AG04449 (cell line): Measurements from ENCODE around the gene C16orf96.

ENCODE experiments used
- CTCF ChIA-PET: fragments of 350-600 bp; formaldehyde crosslinking; extraction: SDS; loops from one replicate; lab custom pipeline; 2021; ENCODE audit warnings: antibody characterized with exemption; lab: Yijun Ruan, JAX
- POLR2A ChIA-PET: fragments of 400-600, 350-600 bp; formaldehyde crosslinking; extraction: SDS; loops from one replicate; lab custom pipeline; 2020; ENCODE audit warnings: antibody characterized with exemption, inconsistent platforms; lab: Yijun Ruan, JAX
- DNase-seq: peaks from one replicate; pipeline ENCODE4 v3.0.0-alpha.2; 2010; ENCODE audit warnings: low read depth, low spot score
- H3K4me3 ChIP-seq: 2 replicates; pipeline ENCODE4 v1.5.1; 2011; ENCODE audit warnings: low read depth, mild to moderate bottlenecking, control low read depth, low read length
- TF ChIP-seq, protein P1 (sequence below): IDR thresholded peaks from one replicate; pipeline ENCODE4 v1.5.1; 2011; ENCODE audit warnings: mild to moderate bottlenecking, moderate library complexity, low read length, control low read depth, inconsistent platforms; ENCODE audit not compliant: insufficient read depth; ENCODE audit errors: missing control alignments

The C16orf96 gene

DNA sequence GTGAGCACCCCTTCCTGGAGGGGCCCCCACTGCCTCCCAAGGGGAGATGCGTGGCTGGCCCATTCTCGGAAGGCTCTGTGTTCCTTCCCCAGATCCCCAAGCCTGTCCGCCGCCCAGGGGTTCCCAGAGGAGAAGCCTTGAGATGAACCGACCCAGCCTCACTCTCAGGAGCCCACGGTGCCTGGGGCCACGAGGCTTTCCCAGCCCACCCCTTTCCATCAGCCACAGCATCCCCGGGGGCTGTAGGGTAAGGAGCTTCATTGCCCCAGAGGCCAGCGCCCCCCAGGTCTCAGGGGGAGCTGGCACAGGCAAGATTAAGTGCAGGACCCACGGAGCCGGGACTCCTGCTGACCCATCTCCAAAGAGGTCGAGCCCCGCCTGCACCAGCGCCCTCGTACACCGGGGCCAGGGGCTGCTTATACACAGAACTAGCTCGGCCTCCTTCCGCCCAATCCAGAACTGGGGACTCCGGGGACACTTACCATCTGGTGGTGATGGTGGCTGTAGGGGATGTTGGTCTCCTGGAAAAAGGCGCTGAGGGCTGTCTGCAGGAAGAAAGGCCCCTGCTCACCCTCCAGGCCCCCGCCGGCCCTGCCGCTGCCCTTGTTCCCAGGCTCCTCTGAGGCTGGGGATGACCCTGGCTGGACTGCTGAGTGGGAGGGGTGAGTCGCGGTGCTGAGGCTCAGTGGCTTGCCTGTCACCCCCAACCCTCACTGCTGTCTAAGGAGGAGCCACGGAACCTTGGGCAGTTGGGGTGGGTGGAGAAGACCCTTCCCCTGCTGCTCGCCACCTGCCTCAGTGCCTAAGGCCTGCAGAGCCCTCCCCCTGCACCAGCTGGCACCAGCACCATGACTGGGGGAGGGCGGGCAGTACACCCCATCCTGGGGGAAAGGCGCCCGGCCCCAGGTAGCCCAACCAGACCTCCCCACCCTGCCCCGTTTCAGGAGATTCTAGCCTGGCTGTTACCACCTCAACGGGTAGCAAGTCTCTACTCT lies 54.2 kb downstream of the C16orf96 start:
- DNase-seq = no peak
- CTCF ChIA-PET = interaction anchor here (0.8 to 3.0 kb wide), 3 partner anchors 13 to 25 kb away, joined by 3 to 14 read pairs (median 4); partner anchors contain the start of gene MGRN1
- no peak overlapping the region for H3K4me3 ChIP-seq
- POLR2A ChIA-PET = no interaction called here
- TF ChIP-seq, protein P1, sequence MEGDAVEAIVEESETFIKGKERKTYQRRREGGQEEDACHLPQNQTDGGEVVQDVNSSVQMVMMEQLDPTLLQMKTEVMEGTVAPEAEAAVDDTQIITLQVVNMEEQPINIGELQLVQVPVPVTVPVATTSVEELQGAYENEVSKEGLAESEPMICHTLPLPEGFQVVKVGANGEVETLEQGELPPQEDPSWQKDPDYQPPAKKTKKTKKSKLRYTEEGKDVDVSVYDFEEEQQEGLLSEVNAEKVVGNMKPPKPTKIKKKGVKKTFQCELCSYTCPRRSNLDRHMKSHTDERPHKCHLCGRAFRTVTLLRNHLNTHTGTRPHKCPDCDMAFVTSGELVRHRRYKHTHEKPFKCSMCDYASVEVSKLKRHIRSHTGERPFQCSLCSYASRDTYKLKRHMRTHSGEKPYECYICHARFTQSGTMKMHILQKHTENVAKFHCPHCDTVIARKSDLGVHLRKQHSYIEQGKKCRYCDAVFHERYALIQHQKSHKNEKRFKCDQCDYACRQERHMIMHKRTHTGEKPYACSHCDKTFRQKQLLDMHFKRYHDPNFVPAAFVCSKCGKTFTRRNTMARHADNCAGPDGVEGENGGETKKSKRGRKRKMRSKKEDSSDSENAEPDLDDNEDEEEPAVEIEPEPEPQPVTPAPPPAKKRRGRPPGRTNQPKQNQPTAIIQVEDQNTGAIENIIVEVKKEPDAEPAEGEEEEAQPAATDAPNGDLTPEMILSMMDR = no peak

DNA sequence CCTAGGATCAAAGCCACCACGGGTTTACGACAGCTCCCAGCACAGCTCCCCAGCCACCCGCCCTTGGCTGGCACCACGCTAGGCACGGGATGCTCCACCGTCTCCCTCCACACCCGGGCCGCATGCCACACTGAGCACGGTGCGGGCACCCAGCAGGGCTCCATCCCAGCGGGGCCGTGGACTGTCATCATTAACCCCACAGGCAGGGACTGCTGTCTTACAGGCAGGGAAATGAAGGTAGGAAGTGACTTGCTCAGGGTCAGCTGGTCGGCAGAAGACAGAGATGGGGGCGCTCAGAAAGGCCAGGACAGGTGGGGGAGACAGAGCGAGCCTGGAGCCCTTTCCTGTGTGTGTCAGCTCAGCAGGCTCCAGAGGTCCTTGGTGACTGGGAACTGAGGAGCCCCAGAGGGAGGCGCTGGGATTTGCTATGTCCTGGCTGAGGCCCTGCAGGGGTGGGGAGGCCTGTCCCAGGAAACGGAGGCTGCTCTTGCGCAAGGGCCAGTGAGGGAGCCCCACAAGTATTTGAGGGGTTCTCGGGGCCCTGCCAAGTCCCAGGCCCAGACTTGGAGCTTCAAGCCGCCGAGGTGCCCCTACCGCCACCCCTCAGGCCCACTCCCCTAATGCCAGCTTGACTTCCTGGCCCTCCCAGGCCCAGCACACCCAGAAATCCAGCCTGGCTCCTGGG lies 55.3 kb downstream of the C16orf96 start:
- ChIA-PET CTCF (interaction anchor here (0.7 to 3.3 kb wide), 4 partner anchors 9 to 26 kb away, joined by 3 to 14 read pairs (median 4); partner anchors contain the start of gene MGRN1), POLR2A (no interaction called here)
- DNase-seq = no peak
- H3K4me3 ChIP-seq = no peak overlapping the region; the same call in 1 of the 2 replicates
- TF ChIP-seq, protein P1 = no peak

DNA sequence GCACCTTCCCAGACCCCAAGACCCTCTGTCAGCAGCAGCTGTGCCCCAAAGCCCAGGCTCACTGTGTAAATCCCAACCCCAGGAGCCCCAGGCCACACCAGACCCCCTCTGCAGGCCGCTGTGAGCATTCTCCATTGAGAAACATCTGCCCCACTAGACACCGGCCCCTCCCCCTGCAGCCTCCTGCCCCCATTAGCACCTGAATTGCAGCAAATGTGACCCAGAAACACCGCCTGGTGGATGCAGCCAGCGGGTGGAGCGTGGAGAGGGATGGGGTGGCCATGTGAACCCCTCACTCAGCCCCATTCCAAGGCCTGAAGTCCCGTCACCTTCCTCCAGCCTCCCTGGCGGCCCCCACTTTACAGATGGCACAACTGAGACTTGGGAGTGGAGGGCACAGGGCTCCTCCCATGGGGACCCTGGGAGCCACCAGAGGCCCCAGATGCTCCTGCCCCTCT lies 56.4 kb downstream of the C16orf96 start:
- H3K4me3 ChIP-seq = peak overlapping the region; percentile 77
- DNase-seq = no peak
- TF ChIP-seq, protein P1 = no peak
- POLR2A ChIA-PET = no interaction called here
- CTCF ChIA-PET = interaction anchor here (1.1 to 3.3 kb wide), 3 partner anchors 10 to 27 kb away, joined by 4 to 14 read pairs (median 4); partner anchors contain the start of gene MGRN1

DNA sequence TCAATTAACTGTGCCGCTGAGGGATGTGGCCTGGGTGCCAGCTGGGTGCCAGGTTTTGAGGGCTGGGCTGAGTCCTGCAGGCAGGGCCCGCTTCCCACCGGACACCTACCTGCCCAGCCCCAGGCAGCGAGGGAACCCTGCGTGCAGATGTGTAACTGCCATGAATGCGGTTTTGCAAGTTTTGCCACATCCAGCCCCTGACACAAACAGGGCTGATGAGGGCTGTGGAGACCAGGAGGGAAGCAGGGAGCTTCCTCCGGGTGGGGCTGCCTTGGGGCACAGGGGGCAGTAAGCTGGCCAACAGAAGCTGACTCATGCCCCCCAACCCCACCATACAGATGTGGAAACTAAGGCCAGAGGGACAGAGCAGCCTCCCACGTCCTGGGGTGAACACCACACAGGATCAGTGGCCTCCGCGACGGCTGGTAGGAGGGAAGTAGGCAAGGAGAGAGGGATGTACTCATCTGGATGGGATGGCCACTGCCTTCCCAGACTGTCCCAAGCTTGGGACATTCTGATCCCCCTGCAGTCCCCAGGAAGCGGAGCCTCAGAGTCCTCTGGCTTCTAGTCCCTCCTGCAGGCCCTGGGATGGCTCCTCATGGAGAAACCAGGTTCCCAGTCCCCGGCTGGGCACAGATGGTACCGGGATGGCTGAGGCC lies 57.0 kb downstream of the C16orf96 start:
- ChIA-PET POLR2A (no interaction called here), CTCF (interaction anchor here (1.1 to 3.3 kb wide), 2 partner anchors 11 to 28 kb away, joined by 4 to 14 read pairs; partner anchors contain the start of gene MGRN1)
- H3K4me3 ChIP-seq = peak overlapping the region; percentile 77
- no peak for DNase-seq
- TF ChIP-seq, protein P1 = no peak

DNA sequence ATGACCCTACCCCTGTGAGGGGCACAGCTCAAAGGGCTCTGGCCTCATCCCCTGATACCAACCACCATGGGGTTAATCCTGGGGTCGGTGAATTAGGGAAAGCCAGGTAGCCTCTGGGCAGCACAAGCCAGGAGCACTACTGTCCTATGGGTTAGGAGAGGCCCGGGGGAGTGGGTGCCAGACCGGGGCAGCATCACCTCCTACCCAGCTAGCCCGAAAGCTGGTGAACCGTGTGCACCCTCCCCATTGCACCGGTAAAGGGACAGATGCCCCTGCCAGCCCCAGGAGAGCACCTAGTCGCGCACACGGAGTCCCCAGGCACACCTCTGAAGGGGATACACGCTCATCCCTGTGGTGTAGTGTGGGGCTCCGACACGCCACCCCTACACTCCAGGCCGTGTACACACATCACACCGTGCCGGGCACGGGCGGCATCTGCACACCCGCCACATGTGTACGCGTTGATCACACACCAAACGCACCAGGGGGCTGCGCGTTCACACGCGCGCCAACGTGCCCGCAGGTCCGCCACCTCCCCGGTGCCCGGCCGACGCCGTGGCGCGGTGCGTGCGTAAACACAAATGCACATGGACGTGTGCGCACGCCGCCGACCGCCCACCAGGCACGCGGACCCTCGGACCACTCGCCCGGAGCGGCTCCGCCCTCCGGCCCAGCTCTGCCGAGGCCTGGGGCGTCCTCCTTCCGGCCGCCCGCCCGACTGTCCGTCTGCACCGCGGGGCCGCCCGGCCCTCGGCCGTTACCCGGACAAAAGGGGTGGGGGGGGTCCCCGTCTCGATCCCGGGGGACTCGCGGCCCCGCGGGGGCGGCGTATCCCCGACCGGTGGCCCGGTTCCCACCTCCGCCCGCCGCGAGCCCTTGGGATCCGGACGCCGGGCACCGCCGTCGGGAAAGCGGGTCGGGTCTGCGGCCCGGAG lies 57.8 kb downstream of the C16orf96 start:
- POLR2A ChIA-PET = no interaction called here
- CTCF ChIA-PET = interaction anchor here (1.1 to 3.3 kb wide), 3 partner anchors 10 to 64 kb away, joined by 3 to 14 read pairs (median 4); partner anchors contain the start of gene MGRN1
- H3K4me3 ChIP-seq = peak overlapping the region; percentile 77
- TF ChIP-seq, protein P1 = no peak
- no peak for DNase-seq
